A673 (cell line): ENCODE data around the gene CCL1. TPM values are rescaled to one million over a fixed set of nuclear protein-coding genes. Genes with fewer than 3 reads are reported as not detected.

Source experiments
- BruUV-seq: library from RNA; stranded (reverse); fragments of 400-500 nt; replicated peaks from 2 replicates; lab custom pipeline; 2021; lab: Mats Ljungman, UMichigan
- CTCF ChIA-PET: fragments of 300-600 bp; sonication (Branson Sonifier 250); formaldehyde crosslinking; loops from one replicate; lab custom pipeline; 2022; ENCODE audit warnings: antibody characterized with exemption; lab: Charles Lee
- POLR2A ChIA-PET: fragments of 300-600 bp; sonication (Branson Sonifier 250); formaldehyde crosslinking; loops from one replicate; lab custom pipeline; 2022; ENCODE audit warnings: antibody characterized with exemption; ENCODE audit not compliant: low non-redundant PET; lab: Charles Lee
- DNase-seq: peaks from one replicate; pipeline ENCODE4 v3.0.0-alpha.2; 2015; ENCODE audit warnings: low spot score
- H3K27ac ChIP-seq: fragments of 200-600 bp; sonication (generic); 2 replicates; pipeline ENCODE4 v1.5.1; 2016; ENCODE audit warnings: mixed run types, low read depth, mild to moderate bottlenecking, mixed read lengths, antibody characterized with exemption, low read length; ENCODE audit not compliant: poor library complexity, severe bottlenecking
- H3K27me3 ChIP-seq: fragments of 200-600 bp; sonication (generic); replicated peaks from 2 replicates; pipeline ENCODE4 v1.6.1; 2017; ENCODE audit warnings: mixed run types, low read depth, mild to moderate bottlenecking, mixed read lengths, antibody characterized with exemption, low read length; ENCODE audit not compliant: insufficient read depth, poor library complexity
- H3K36me3 ChIP-seq: fragments of 200-600 bp; sonication (generic); 2 replicates; pipeline ENCODE4 v1.6.1; 2016; ENCODE audit warnings: mixed run types, mild to moderate bottlenecking, mixed read lengths, antibody characterized with exemption, low read length; ENCODE audit not compliant: insufficient read depth, poor library complexity, severe bottlenecking
- H3K4me1 ChIP-seq: fragments of 200-600 bp; sonication (generic); 2 replicates; pipeline ENCODE4 v1.6.1; 2017; ENCODE audit warnings: mixed run types, mild to moderate bottlenecking, mixed read lengths, antibody characterized with exemption, low read length; ENCODE audit not compliant: insufficient read depth, poor library complexity, severe bottlenecking
- H3K4me3 ChIP-seq: fragments of 200-600 bp; sonication (generic); 2 replicates; pipeline ENCODE4 v1.5.1; 2016; ENCODE audit warnings: low read depth, mixed run types, mild to moderate bottlenecking, mixed read lengths, low read length; ENCODE audit not compliant: poor library complexity, severe bottlenecking
- H3K9me3 ChIP-seq: fragments of 200-600 bp; sonication (generic); 2 replicates; pipeline ENCODE4 v1.6.1; 2016; ENCODE audit warnings: mixed run types, low read depth, mild to moderate bottlenecking, mixed read lengths, antibody characterized with exemption, low read length; ENCODE audit not compliant: poor library complexity, severe bottlenecking
- EZH2 ChIP-seq: fragments of 200-600 bp; sonication (generic); IDR thresholded peaks from 2 replicates; pipeline ENCODE4 v1.6.1; 2017; ENCODE audit warnings: borderline replicate concordance, low read depth, mild to moderate bottlenecking, mixed read lengths, antibody characterized with exemption, low read length; ENCODE audit not compliant: poor library complexity, severe bottlenecking
- intact Hi-C: fragments of 100-400 bp; cut with micrococcal nuclease; formaldehyde crosslinking; loops from one replicate; pipeline ENCODE4 v1.10.0; 2022; ENCODE audit not compliant: unreplicated experiment
- total RNA-seq: library from RNA; stranded (reverse); gene quantifications from 2 replicates; pipeline ENCODE4 v1.2.3, GENCODE V29; 2021
- TF ChIP-seq, protein P1 (sequence below): fragments of 300-800, 200-600 bp; sonication (generic); conservative IDR thresholded peaks from 2 replicates; pipeline ENCODE4 v1.5.1; 2017; ENCODE audit warnings: low read depth, mild to moderate bottlenecking, antibody characterized with exemption, low read length, moderate library complexity, mixed read lengths

CCL1 gene
- total RNA-seq, 1 experiment from 2014 or later, result not detected

DNA sequence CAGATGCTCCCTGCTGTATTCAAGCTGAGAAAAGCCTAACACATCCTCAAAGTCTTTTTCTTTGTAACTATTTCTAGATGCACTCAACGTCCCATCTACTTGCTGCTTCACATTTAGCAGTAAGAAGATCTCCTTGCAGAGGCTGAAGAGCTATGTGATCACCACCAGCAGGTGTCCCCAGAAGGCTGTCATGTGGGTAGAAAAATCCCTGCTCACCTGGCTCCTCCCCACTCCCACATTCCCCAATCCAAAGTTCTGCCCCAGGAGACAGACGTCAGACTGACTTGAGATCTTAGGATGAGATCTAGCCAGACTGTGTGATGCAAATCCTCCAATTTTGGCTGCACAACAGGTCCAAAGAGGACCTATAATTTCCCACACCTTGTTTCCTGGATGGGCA lies 5.6 kb downstream of the CCL1 start:
- Histone ChIP-seq H3K27me3 (no peaks in the 10 kb centered on the region), H3K4me1 (no peaks in the 10 kb centered on the region), H3K4me3 (no peak overlapping the region), H3K9me3 (no peaks in the 10 kb centered on the region), H3K27ac (no peak overlapping the region), H3K36me3 (no peaks in the 10 kb centered on the region)
- ChIA-PET CTCF (no interaction called here), POLR2A (no interaction called here)
- TF ChIP-seq EZH2, result no peak
- TF ChIP-seq, protein P1, sequence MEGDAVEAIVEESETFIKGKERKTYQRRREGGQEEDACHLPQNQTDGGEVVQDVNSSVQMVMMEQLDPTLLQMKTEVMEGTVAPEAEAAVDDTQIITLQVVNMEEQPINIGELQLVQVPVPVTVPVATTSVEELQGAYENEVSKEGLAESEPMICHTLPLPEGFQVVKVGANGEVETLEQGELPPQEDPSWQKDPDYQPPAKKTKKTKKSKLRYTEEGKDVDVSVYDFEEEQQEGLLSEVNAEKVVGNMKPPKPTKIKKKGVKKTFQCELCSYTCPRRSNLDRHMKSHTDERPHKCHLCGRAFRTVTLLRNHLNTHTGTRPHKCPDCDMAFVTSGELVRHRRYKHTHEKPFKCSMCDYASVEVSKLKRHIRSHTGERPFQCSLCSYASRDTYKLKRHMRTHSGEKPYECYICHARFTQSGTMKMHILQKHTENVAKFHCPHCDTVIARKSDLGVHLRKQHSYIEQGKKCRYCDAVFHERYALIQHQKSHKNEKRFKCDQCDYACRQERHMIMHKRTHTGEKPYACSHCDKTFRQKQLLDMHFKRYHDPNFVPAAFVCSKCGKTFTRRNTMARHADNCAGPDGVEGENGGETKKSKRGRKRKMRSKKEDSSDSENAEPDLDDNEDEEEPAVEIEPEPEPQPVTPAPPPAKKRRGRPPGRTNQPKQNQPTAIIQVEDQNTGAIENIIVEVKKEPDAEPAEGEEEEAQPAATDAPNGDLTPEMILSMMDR, result no peak
- BruUV-seq, result no TSS peak
- no peak for DNase-seq
- intact Hi-C loops, result no loop called here

DNA sequence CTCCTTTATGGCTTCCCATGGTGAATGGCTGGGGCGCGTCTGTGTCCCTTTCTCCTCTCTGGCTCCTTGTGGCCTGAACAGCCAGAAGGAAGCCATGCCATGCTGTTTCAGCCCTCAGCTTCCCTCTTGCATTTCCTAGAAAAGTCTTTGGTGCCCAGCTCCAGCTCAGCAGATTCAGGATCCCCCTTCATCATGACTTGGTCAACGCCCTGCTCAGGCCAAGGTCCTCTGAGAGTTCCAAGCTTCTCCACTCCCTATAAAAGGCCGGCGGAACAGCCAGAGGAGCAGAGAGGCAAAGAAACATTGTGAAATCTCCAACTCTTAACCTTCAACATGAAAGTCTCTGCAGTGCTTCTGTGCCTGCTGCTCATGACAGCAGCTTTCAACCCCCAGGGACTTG lies 6.8 kb downstream of the CCL1 start, which contains the start of gene CCL13:
TSS of gene CCL13 (plus strand) at position 287 of the 400 bp plus-strand sequence. CDS start at position 334, 47 bp downstream.
- TF ChIP-seq EZH2, result no peak
- TF ChIP-seq, protein P1, result no peak
- Histone ChIP-seq H3K9me3 (no peaks in the 10 kb centered on the region), H3K27me3 (no peaks in the 10 kb centered on the region), H3K36me3 (no peaks in the 10 kb centered on the region), H3K4me3 (no peak within 1 kb of the TSS), H3K27ac (no peak within 1 kb of the TSS), H3K4me1 (no peaks in the 10 kb centered on the region)
- no peak for DNase-seq
- POLR2A ChIA-PET, result no interaction called here
- BruUV-seq, result no TSS peak
- intact Hi-C loops, result no loop called here
- CTCF ChIA-PET, result no interaction called here

DNA sequence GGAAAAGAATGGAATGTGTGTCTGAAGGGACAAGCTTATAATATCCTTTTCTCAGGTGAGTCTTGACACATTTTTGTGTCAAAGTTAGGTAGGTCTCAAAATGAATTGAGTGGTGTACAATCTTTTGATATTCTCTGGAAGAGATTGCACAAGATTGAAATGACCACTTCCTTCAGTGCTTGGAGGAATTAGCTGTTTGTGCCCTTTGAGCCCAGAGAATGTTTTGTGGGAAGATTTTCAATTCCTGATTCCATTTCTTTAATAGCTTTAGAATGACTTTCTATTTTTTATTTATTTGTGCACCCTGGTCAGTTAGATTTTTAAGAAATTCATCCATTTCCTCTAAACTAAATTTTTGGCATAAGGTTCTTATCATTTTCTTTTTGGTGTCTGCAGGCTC lies 8.4 kb downstream of the CCL1 start:
- no peak overlapping the region for H3K27ac ChIP-seq
- no peak overlapping the region for H3K4me3 ChIP-seq
- TF ChIP-seq EZH2, result no peak
- TF ChIP-seq, protein P1, result no peak
- POLR2A ChIA-PET, result no interaction called here
- intact Hi-C loops, result no loop called here
- no peak for DNase-seq
- CTCF ChIA-PET, result no interaction called here
- no peaks in the 10 kb centered on the region for H3K4me1 ChIP-seq
- no peaks in the 10 kb centered on the region for H3K36me3 ChIP-seq
- H3K9me3 ChIP-seq, result no peaks in the 10 kb centered on the region
- no peaks in the 10 kb centered on the region for H3K27me3 ChIP-seq
- no TSS peak for BruUV-seq
